ENCODE data around the gene KCNQ5.

KCNQ5 gene

DNA sequence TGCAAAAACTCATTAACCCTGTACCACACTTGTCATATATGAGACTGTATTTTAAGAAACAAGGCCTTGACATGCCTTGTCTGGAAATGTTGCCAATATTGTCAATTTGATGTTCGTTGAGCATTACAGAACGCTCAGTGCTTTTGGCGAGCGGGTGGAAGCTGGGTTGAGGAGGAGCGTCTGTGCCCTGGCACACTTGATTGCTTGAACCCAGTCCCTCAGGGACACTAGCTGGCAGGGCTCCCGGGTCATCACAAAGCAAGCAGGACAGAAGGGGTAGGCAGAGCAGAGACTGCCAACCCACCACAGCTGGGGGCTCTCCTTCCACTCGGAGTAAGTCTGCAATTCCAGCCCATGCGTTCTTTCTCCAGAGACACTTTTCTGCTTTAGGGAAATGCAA, 317.1 kb downstream of the KCNQ5 start:
- H3K4me3 ChIP-seq = no peak overlapping the region
- H3K4me1 ChIP-seq = 0 out of 20 replicates have a peak, but pooled peaks cover 0 to 7% (median 0%) of the 10 kb centered on the region in 10 experiments
- no peaks in the 10 kb centered on the region for H3K27me3 ChIP-seq
- no peak overlapping the region for H3K27ac ChIP-seq
- no peak for TF ChIP-seq Cebpa-rat (IDR thresholded peaks at IDR 0.05)
- no peak overlapping the region for H3K9ac ChIP-seq
- peaks cover 0 to 6% (median 0%) of the 10 kb centered on the region in 11 experiments; a peak in 3 of 22 replicates for H4K20me1 ChIP-seq
- H3K9me3 ChIP-seq (replicated peaks in 1 of 11) = peaks cover 0 to 9% (median 0%) of the 10 kb centered on the region in 11 experiments; a peak in 2 of 22 replicates
- H3K4me2 ChIP-seq = no peak overlapping the region
- peaks cover 0 to 8% (median 0%) of the 10 kb centered on the region in 11 experiments; a peak in 4 of 22 replicates for H3K36me3 ChIP-seq

DNA sequence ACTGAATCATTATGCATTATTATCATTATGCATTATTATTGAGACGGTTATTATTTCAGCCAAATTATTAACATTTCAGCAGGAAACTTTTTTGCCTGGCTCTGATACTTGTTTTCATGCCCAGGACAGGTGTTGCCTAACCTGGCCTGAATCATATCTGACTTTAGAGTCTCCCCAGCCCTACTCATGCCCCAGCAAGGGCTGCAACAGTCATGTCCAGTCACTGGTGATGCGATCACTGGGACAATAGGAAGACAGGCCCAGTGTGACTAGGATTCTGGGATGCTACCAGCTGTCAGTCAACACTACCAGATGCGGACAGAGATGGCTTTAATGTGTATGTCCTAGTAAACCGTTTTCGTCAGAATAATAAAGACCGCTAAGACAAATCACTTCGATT, 318.4 kb downstream of the KCNQ5 start:
- no peak for TF ChIP-seq Cebpa-rat (IDR thresholded peaks at IDR 0.05)
- Histone ChIP-seq H3K36me3 (peaks cover 0 to 8% (median 0%) of the 10 kb centered on the region in 11 experiments; a peak in 4 of 22 replicates), H4K20me1 (peaks cover 0 to 8% (median 0%) of the 10 kb centered on the region in 11 experiments; a peak in 3 of 22 replicates), H3K4me3 (no peak overlapping the region), H3K9ac (no peak overlapping the region), H3K4me2 (no peak overlapping the region), H3K4me1 (peaks cover 0 to 7% (median 0%) of the 10 kb centered on the region in 10 experiments; a peak in 2 of 20 replicates), H3K27me3 (no peaks in the 10 kb centered on the region), H3K9me3 (replicated peaks in 1 of 11) (peaks cover 0 to 9% (median 0%) of the 10 kb centered on the region in 11 experiments; a peak in 2 of 22 replicates), H3K27ac (no peak overlapping the region)

DNA sequence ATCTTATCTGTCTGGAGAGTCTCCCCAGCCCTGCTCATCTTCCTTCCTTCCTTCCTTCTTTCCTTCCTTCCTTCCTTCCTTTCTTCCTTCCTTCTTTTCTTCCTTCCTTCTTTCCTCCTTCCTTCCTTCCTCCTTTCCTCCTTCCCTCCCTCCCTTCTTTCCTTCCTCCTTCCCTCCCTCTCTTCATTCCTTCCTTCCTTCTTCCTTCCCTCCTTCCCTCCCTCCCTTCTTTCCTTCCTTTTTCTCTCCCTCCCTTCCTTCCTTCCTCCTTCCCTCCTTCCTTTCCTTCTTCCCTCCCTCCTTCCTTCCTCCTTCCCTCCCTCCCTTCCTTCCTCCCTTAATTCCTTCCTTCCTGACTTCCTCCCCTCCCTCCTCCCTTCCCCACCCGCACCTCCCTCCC, 319.4 kb downstream of the KCNQ5 start:
- Histone ChIP-seq H4K20me1 (peaks cover 0 to 8% (median 0%) of the 10 kb centered on the region in 11 experiments; a peak in 3 of 22 replicates), H3K36me3 (peaks cover 0 to 8% (median 0%) of the 10 kb centered on the region in 11 experiments; a peak in 4 of 22 replicates), H3K4me2 (no peak overlapping the region), H3K9ac (no peak overlapping the region), H3K9me3 (replicated peaks in 1 of 11) (peaks cover 0 to 9% (median 0%) of the 10 kb centered on the region in 11 experiments; a peak in 2 of 22 replicates), H3K27ac (no peak overlapping the region), H3K4me3 (no peak overlapping the region), H3K27me3 (no peaks in the 10 kb centered on the region), H3K4me1 (peaks cover 0 to 7% (median 0%) of the 10 kb centered on the region in 10 experiments; a peak in 2 of 20 replicates)
- no peak for TF ChIP-seq Cebpa-rat (IDR thresholded peaks at IDR 0.05)

DNA sequence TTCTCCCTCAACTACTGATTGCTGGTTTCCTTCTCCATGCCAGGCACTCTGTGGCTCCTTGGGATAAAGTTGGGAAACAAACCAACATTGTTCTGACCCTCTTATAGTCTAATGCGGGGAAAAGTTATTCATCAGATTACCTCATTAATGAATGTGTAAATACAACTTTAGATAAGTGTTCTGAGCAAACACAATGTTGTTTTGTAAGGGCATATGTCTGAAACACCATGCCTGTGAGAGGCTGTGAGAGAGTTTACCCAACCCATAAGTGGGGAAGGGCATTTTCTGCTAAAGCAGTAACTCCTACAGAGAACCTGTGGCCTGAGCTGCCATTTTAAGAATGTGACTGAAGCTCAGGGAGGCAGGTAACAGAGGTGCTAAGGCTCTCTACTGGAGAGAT, 319.9 kb downstream of the KCNQ5 start:
- H3K27me3 ChIP-seq = no peaks in the 10 kb centered on the region
- H3K9me3 ChIP-seq (replicated peaks in 1 of 11) = peaks cover 0 to 9% (median 0%) of the 10 kb centered on the region in 11 experiments; a peak in 2 of 22 replicates
- no peak for TF ChIP-seq Cebpa-rat (IDR thresholded peaks at IDR 0.05)

GRCh38 chr6:72943699-72944098, 321.8 kb downstream of the KCNQ5 start:
- H3K9me3 ChIP-seq (replicated peaks in 1 of 11) = peaks cover 0 to 9% (median 0%) of the 10 kb centered on the region in 11 experiments; a peak in 2 of 22 replicates
- H4K20me1 ChIP-seq = peaks cover 0 to 8% (median 0%) of the 10 kb centered on the region in 11 experiments; a peak in 3 of 22 replicates
- H3K27me3 ChIP-seq = no peaks in the 10 kb centered on the region
- no peak overlapping the region for H3K4me2 ChIP-seq
- no peak for TF ChIP-seq Cebpa-rat (IDR thresholded peaks at IDR 0.05)
- H3K4me1 ChIP-seq = peaks cover 0 to 5% (median 0%) of the 10 kb centered on the region in 10 experiments; a peak in 2 of 20 replicates
- H3K36me3 ChIP-seq = 0 out of 22 replicates have a peak, but pooled peaks cover 0 to 6% (median 0%) of the 10 kb centered on the region in 11 experiments
- H3K27ac ChIP-seq = no peak overlapping the region
- H3K9ac ChIP-seq = no peak overlapping the region
- H3K4me3 ChIP-seq = no peak overlapping the region

More for the DNA sequence above, 319.9 kb downstream of the KCNQ5 start:
- Histone ChIP-seq H4K20me1 (peaks cover 0 to 8% (median 0%) of the 10 kb centered on the region in 11 experiments; a peak in 3 of 22 replicates), H3K4me1 (peaks cover 0 to 6% (median 0%) of the 10 kb centered on the region in 10 experiments; a peak in 2 of 20 replicates), H3K4me3 (no peak overlapping the region), H3K36me3 (peaks cover 0 to 8% (median 0%) of the 10 kb centered on the region in 11 experiments; a peak in 4 of 22 replicates), H3K27ac (no peak overlapping the region), H3K9ac (no peak overlapping the region), H3K4me2 (no peak overlapping the region)

DNA sequence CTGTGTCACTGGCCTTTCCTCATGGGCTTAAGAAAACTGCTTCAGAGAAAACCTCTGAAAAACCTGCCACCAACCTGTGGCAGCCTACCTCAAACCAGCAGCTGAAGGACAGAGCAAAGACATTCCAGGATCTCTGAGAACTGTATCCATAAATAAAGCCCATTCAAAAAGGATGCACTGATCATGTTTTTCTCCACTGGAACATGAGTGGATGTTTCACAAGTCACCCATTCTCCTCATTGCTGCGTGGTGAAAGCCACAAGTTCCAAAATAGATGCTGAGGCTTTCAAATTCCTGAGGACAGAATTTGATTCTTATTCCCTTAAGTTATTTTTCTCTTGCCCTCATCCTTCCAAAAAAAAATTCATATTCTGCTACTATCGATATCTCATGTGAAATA, 322.8 kb downstream of the KCNQ5 start:
- no peak for TF ChIP-seq Cebpa-rat (IDR thresholded peaks at IDR 0.05)
- H3K4me1 ChIP-seq = peaks cover 0 to 5% (median 0%) of the 10 kb centered on the region in 10 experiments; a peak in 2 of 20 replicates
- H3K36me3 ChIP-seq = no peaks in the 10 kb centered on the region
- H3K4me2 ChIP-seq = no peak overlapping the region
- no peaks in the 10 kb centered on the region for H3K27me3 ChIP-seq
- H3K9ac ChIP-seq = no peak overlapping the region
- H3K4me3 ChIP-seq = no peak overlapping the region
- H4K20me1 ChIP-seq = peaks cover 0 to 8% (median 0%) of the 10 kb centered on the region in 11 experiments; a peak in 2 of 22 replicates
- H3K27ac ChIP-seq = no peak overlapping the region
- H3K9me3 ChIP-seq (replicated peaks in 1 of 11) = peaks cover 0 to 9% (median 0%) of the 10 kb centered on the region in 11 experiments; a peak in 2 of 22 replicates

- H3K9me3 ChIP-seq (replicated peaks in 1 of 11) = no peaks in the 10 kb centered on the region
- H3K4me1 ChIP-seq = peaks cover 0 to 5% (median 0%) of the 10 kb centered on the region in 10 experiments; a peak in 2 of 20 replicates
- H3K27ac ChIP-seq = no peak overlapping the region
- no peaks in the 10 kb centered on the region for H3K27me3 ChIP-seq
- H3K4me3 ChIP-seq = no peak overlapping the region
- H4K20me1 ChIP-seq = peaks cover 0 to 8% (median 0%) of the 10 kb centered on the region in 11 experiments; a peak in 2 of 22 replicates
- peaks cover 0 to 4% (median 0%) of the 10 kb centered on the region in 11 experiments; a peak in 2 of 22 replicates for H3K36me3 ChIP-seq
- no peak for TF ChIP-seq Cebpa-rat (IDR thresholded peaks at IDR 0.05)
- H3K9ac ChIP-seq = no peak overlapping the region
- no peak overlapping the region for H3K4me2 ChIP-seq
These were observed 324.9 kb downstream of the KCNQ5 start for GRCh38 chr6:72946774-72947173.

GRCh38 chr6:72947534-72947933, 325.7 kb downstream of the KCNQ5 start:
- Histone ChIP-seq H3K4me3 (no peak overlapping the region), H3K27ac (no peak overlapping the region), H3K4me2 (no peak overlapping the region), H3K9me3 (replicated peaks in 1 of 11) (no peaks in the 10 kb centered on the region), H3K4me1 (peaks cover 0 to 5% (median 0%) of the 10 kb centered on the region in 10 experiments; a peak in 2 of 20 replicates), H4K20me1 (peaks cover 0 to 8% (median 0%) of the 10 kb centered on the region in 11 experiments; a peak in 2 of 22 replicates), H3K27me3 (no peaks in the 10 kb centered on the region), H3K36me3 (peaks cover 0 to 4% (median 0%) of the 10 kb centered on the region in 11 experiments; a peak in 2 of 22 replicates), H3K9ac (no peak overlapping the region)
- no peak for TF ChIP-seq Cebpa-rat (IDR thresholded peaks at IDR 0.05)

DNA sequence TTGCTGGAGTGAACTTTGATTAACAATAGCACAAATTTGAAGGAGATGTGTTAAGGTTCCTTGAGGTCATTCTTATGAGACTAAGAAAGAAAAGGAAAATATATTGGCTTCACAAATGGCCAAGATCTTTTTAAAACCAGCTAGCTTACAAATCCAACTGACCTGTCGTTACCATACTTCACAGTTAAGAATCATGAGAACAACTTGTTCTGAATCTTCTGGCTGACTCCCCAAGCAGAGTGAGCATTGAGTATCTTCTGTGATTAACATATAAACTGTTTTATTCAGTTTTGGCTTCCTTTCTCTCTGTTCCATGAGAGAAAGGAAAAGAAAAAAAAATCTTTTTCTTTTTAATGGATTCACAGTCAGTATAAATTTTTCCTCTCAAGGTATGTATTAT, 326.3 kb downstream of the KCNQ5 start:
- H3K27ac ChIP-seq = no peak overlapping the region
- H3K9me3 ChIP-seq (replicated peaks in 1 of 11) = no peaks in the 10 kb centered on the region
- H3K4me1 ChIP-seq = peaks cover 0 to 5% (median 0%) of the 10 kb centered on the region in 10 experiments; a peak in 2 of 20 replicates
- H3K36me3 ChIP-seq = peaks cover 0 to 4% (median 0%) of the 10 kb centered on the region in 11 experiments; a peak in 2 of 22 replicates
- no peak for TF ChIP-seq Cebpa-rat (IDR thresholded peaks at IDR 0.05)
- H3K4me3 ChIP-seq = no peak overlapping the region
- H4K20me1 ChIP-seq = peaks cover 0 to 8% (median 0%) of the 10 kb centered on the region in 11 experiments; a peak in 2 of 22 replicates
- H3K9ac ChIP-seq = no peak overlapping the region
- no peaks in the 10 kb centered on the region for H3K27me3 ChIP-seq
- no peak overlapping the region for H3K4me2 ChIP-seq
